Measurements from ENCODE around the gene GCK. TPM values are rescaled to one million over a fixed set of nuclear protein-coding genes. Genes with fewer than 3 reads are reported as not detected.

Gene GCK
- total and polyA plus RNA-seq, 2 of the 13 experiments (the other 11 are each of a cell fraction or from before 2014, with no cell fraction given) = not detected

- peaks cover 9% of the 10 kb centered on the region for H3K4me1 ChIP-seq (ENCODE audit: insufficient read depth, low read length)
- no peaks in the 10 kb centered on the region for H4K20me1 ChIP-seq (ENCODE audit: insufficient read depth, low read length)
- no peak overlapping the region for H3K9ac ChIP-seq (ENCODE audit: insufficient read depth, low read depth, low read length)
- H3K27me3 ChIP-seq (ENCODE audit: control insufficient read depth in 1 of 2, insufficient read depth in 2 of 2, low read length in 2 of 2) = peaks cover 2 to 53% of the 10 kb centered on the region in 2 experiments; a peak in 3 of 5 replicates
- ATAC-seq (no peak), FAIRE-seq (no peak), DNase-seq (ENCODE audit: low spot score) (no peak)
- H3K27ac ChIP-seq (ENCODE audit: extremely low read length, insufficient read depth, low read length) = no peak overlapping the region
- ChIA-PET POLR2A (no interaction called here), CTCF (ENCODE audit: low intra/inter-chr PET ratio, low total read pairs) (no interaction called here)
- H3K36me3 ChIP-seq (replicated peaks in 1 of 2; ENCODE audit: control insufficient read depth in 1 of 2, insufficient read depth in 2 of 2, low read length in 2 of 2) = no peaks in the 10 kb centered on the region
- 37% methylated on average over 12 of the region's 18 CpGs for WGBS (ENCODE audit: low lambda C conversion rate)
- in situ Hi-C loops (cut with HindIII; ENCODE audit: extremely low pct_ligation_motif_present, low pct_unique_long_range_greater_than_20kb) = no loop called here
- H2AFZ ChIP-seq (ENCODE audit: low read length) = no peak overlapping the region
- TF ChIP-seq ZNF337 (CRISPR knock-in tag; IDR thresholded peaks at IDR 0.05; ENCODE audit: borderline replicate concordance, low read depth) = no peak
- TF ChIP-seq HNRNPLL (IDR thresholded peaks at IDR 0.05; ENCODE audit: low read depth, low read length, poor library complexity, severe bottlenecking) = no peak
- no peak for TF ChIP-seq GABPB1 (CRISPR knock-in tag; IDR thresholded peaks at IDR 0.05)
- TF ChIP-seq GLMP (CRISPR knock-in tag; IDR thresholded peaks at IDR 0.05; ENCODE audit: borderline replicate concordance) = no peak
- TF ChIP-seq ZNF30 (CRISPR knock-in tag; IDR thresholded peaks at IDR 0.05) = no peak
- no peaks in the 10 kb centered on the region for H3K9me3 ChIP-seq (ENCODE audit: low read length)
- no peak overlapping the region for H3K4me3 ChIP-seq (replicated peaks in 1 of 3; ENCODE audit: insufficient read depth in 1 of 3, low read depth in 2 of 3, low read length in 3 of 3)
- no TSS peak for BruUV-seq (replicated peaks)
- no peaks in the 10 kb centered on the region for H3K79me2 ChIP-seq (ENCODE audit: insufficient read depth, low read length)
- intact Hi-C loops (cut with micrococcal nuclease; ENCODE audit: unreplicated experiment) = no loop called here
- no peak overlapping the region for H3K4me2 ChIP-seq (ENCODE audit: low read depth, low read length)
Observed at GRCh38 chr7:44149571-44150465, 39.4 kb downstream of the GCK start.

Measured in HepG2 (cell line).